Ectodermal cell (in vitro differentiated cells): ENCODE results near the gene PTBP1.
A peak's percentile ranks its signal among the peaks of the same experiment; 100 is the strongest.

ENCODE experiments used
- H3K27ac ChIP-seq: 2 replicates; pipeline ENCODE4 v1.7.0; 2013; ENCODE audit warnings: mild to moderate bottlenecking, low read depth, low read length; ENCODE audit not compliant: insufficient read depth, poor library complexity, severe bottlenecking
- H3K27me3 ChIP-seq: 2 replicates; pipeline ENCODE4 v1.7.0; 2013; ENCODE audit warnings: mild to moderate bottlenecking, low read length; ENCODE audit not compliant: insufficient read depth, control insufficient read depth, poor library complexity, severe bottlenecking
- H3K36me3 ChIP-seq: one replicate; pipeline ENCODE4 v1.7.0; 2013; ENCODE audit warnings: low read length; ENCODE audit not compliant: control insufficient read depth, insufficient read depth
- H3K4me1 ChIP-seq: one replicate; pipeline ENCODE4 v1.7.0; 2013; ENCODE audit warnings: low read length; ENCODE audit not compliant: control insufficient read depth, insufficient read depth
- H3K4me3 ChIP-seq: 2 replicates; pipeline ENCODE4 v1.7.0; 2013; ENCODE audit warnings: low read depth, low read length, control low read depth; ENCODE audit not compliant: insufficient read depth
- H3K9me3 ChIP-seq: 2 replicates; pipeline ENCODE4 v1.7.0; 2013; ENCODE audit warnings: mild to moderate bottlenecking, low read length, moderate library complexity; ENCODE audit not compliant: control insufficient read depth
- WGBS, 2 experiments: methylation state at CpG; one replicate each; pipeline ENCODE4 v1.1.7; 2013; ENCODE audit warnings: missing lambda C conversion rate in 2 of 2; 5-methylcytosine and 5-hydroxymethylcytosine counted together

Gene PTBP1

GRCh38 chr19:821825-822503 lies 24.7 kb downstream of the PTBP1 start, which contains the start of gene PLPPR3:
TSS of gene PLPPR3 (minus strand) at chr19:821955. CDS start at chr19:821559, 396 bp downstream.
- H3K36me3 ChIP-seq: no peaks in the 10 kb centered on the region
- H3K4me1 ChIP-seq: peaks cover 8% of the 10 kb centered on the region
- no peaks in the 10 kb centered on the region for H3K27me3 ChIP-seq
- H3K9me3 ChIP-seq: no peaks in the 10 kb centered on the region
- H3K4me3 ChIP-seq: peak within 1 kb of the TSS; percentile 63
- peak within 1 kb of the TSS; percentile 76 for H3K27ac ChIP-seq
- 0% methylated on average over 86 of the region's 86 CpGs for WGBS, 2 experiments

- 59 to 62% methylated on average over 12 of the region's 12 CpGs for WGBS, 2 experiments
- Histone ChIP-seq H3K4me3 (no peak overlapping the region), H3K4me1 (peaks cover 8% of the 10 kb centered on the region), H3K9me3 (no peaks in the 10 kb centered on the region), H3K36me3 (no peaks in the 10 kb centered on the region), H3K27me3 (no peaks in the 10 kb centered on the region), H3K27ac (no peak overlapping the region)
These were observed 26.4 kb downstream of the PTBP1 start for GRCh38 chr19:823565-824121.

GRCh38 chr19:824885-825284 lies 27.6 kb downstream of the PTBP1 start:
- H3K9me3 ChIP-seq: no peaks in the 10 kb centered on the region
- no peak overlapping the region for H3K27ac ChIP-seq
- H3K27me3 ChIP-seq: no peaks in the 10 kb centered on the region
- WGBS, 2 experiments: 89 to 90% methylated on average over 15 of the region's 15 CpGs
- H3K4me3 ChIP-seq: no peak overlapping the region
- H3K36me3 ChIP-seq: no peaks in the 10 kb centered on the region
- peaks cover 8% of the 10 kb centered on the region for H3K4me1 ChIP-seq

DNA sequence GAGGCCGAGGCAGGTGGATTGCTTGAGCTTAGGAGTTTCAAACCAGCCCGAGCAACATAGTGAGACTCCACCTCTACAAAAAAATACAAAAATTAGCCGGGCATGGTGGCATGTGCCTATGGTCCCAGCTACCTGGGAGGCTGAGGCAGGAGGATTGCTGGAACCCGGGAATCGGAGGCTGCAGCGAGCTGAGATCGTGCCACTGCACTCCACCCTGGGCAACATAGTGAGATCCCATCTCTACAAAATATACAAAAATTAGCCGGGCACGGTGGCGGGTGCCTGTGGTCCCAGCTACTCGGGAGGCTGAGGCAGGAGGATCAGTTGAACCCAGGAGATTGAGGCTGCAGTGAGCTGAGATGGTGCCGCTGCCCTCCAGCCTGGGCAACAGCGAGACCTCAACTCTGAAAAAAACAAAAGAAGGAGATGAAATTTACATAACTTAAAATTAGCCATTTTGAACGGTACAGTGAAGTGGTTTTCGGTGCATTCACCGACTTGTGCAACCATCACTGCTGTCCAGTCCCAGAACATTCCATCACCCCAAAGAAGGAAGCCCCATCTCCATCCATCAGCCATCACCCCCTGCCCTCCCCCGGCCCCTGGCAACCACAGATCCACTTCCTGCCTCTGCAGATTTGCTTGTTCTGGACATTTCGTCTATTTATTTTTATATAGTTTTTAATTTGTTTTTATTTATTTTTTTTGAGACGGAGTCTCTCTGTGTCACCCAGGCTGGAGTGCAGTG lies 28.8 kb downstream of the PTBP1 start:
- Histone ChIP-seq H3K4me3 (no peak overlapping the region), H3K36me3 (no peaks in the 10 kb centered on the region), H3K27me3 (no peaks in the 10 kb centered on the region), H3K4me1 (peaks cover 8% of the 10 kb centered on the region), H3K9me3 (no peaks in the 10 kb centered on the region), H3K27ac (no peak overlapping the region)
- 92 to 93% methylated on average over 17 of the region's 19 CpGs for WGBS, 2 experiments

- Histone ChIP-seq H3K36me3 (no peaks in the 10 kb centered on the region), H3K27me3 (no peaks in the 10 kb centered on the region), H3K4me3 (no peak overlapping the region), H3K27ac (no peak overlapping the region), H3K9me3 (no peaks in the 10 kb centered on the region), H3K4me1 (peaks cover 8% of the 10 kb centered on the region)
- 96 to 97% methylated on average over 9 of the region's 11 CpGs for WGBS, 2 experiments
These were observed 30.1 kb downstream of the PTBP1 start for GRCh38 chr19:827314-827709.

- WGBS, 2 experiments: 86 to 89% methylated on average over 33 of the region's 33 CpGs
These were observed 30.6 kb downstream of the PTBP1 start, which contains the start of gene AZU1 for GRCh38 chr19:827710-828321. TSS of gene AZU1 (plus strand) at chr19:827837. CDS start at chr19:827847, 10 bp downstream.

GRCh38 chr19:829129-829758 lies 32.0 kb downstream of the PTBP1 start:
- Histone ChIP-seq H3K4me1 (no peaks in the 10 kb centered on the region), H3K27ac (no peak overlapping the region), H3K36me3 (no peaks in the 10 kb centered on the region), H3K4me3 (no peak overlapping the region), H3K9me3 (no peaks in the 10 kb centered on the region), H3K27me3 (no peaks in the 10 kb centered on the region)
- 84 to 86% methylated on average over 18 of the region's 18 CpGs for WGBS, 2 experiments

More at GRCh38 chr19:827710-828321, 30.6 kb downstream of the PTBP1 start, which contains the start of gene AZU1:
- H3K36me3 ChIP-seq: no peaks in the 10 kb centered on the region
- H3K4me3 ChIP-seq: no peak within 1 kb of the TSS
- no peak within 1 kb of the TSS for H3K27ac ChIP-seq
- no peaks in the 10 kb centered on the region for H3K9me3 ChIP-seq
- no peaks in the 10 kb centered on the region for H3K27me3 ChIP-seq
- peaks cover 8% of the 10 kb centered on the region for H3K4me1 ChIP-seq

DNA sequence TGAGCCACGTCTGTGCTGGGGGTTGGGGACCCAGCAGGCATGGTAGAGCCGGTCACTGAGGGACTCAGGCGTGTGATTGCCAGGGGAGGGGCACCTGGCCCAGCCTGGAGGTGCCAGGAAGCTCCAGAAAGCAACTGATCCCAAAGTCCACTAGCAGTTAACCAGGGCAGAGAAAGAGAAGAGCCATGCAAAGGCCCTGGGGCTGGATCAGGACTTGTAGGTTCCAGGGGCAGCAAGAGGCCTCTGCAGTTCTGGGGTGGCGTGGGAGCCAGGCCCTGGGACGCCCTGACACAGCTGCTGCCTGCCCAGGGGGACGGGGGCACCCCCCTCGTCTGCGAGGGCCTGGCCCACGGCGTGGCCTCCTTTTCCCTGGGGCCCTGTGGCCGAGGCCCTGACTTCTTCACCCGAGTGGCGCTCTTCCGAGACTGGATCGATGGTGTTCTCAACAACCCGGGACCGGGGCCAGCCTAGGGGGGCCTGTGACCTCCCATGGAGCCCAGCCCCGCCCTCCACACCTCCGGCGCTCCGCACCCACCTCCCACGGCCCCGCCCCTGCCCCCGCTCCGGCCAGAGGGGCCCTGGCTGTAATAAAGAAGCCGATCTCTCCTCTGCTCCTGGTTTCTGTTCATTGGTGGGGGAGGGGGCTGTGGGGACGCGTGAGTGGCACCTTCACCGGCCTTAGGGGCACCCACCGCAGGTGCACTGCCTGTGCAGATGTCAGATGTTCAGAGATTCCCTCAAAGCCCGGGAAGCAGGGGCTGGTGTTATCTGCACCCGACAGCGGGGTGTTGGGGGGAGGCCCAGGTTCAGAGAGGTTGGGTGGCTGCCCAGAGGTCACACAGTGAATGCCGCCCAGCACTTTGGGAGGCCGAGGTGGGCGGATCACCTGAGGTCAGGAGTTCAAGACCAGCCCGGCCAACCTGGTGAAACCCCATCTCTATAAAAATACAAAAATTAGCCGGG lies 34.4 kb downstream of the PTBP1 start:
- H3K36me3 ChIP-seq: no peaks in the 10 kb centered on the region
- no peaks in the 10 kb centered on the region for H3K4me1 ChIP-seq
- 85 to 87% methylated on average over 38 of the region's 38 CpGs for WGBS, 2 experiments
- no peak overlapping the region for H3K4me3 ChIP-seq
- no peaks in the 10 kb centered on the region for H3K27me3 ChIP-seq
- H3K9me3 ChIP-seq: no peaks in the 10 kb centered on the region
- no peak overlapping the region for H3K27ac ChIP-seq

DNA sequence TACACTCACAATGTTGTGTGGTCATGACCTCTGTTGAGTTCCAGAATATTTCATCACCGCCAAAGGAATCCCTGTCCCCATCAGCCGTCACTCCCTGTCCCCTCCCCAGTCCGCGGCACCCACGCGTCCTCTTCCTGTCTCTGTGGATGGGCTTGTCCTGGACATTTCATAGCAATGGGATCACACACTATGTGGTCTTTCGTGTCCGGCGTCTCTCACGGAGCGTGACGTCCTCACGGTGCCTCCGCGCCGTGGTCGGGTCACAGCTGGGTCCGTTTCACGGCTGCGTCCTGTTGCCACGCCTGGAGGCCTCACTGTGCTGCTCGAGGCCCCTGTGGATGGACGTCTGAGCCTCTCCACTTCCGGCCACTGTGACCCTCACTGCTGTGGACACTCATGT lies 37.0 kb downstream of the PTBP1 start:
- Histone ChIP-seq H3K27me3 (no peaks in the 10 kb centered on the region), H3K4me3 (no peak overlapping the region), H3K9me3 (no peaks in the 10 kb centered on the region), H3K36me3 (no peaks in the 10 kb centered on the region), H3K4me1 (no peaks in the 10 kb centered on the region), H3K27ac (no peak overlapping the region)
- WGBS, 2 experiments: 93% methylated on average over 24 of the region's 24 CpGs
